HG03280 (cell line): ENCODE measurements around the gene ACTR3C.
"Not testable (repeated sequence)": the region's sequence is repeated elsewhere in the genome, so short reads cannot be mapped to it uniquely, and the experiment has no call there.

Experiments
- ATAC-seq: cut with Tn5 transposase; IDR thresholded peaks from one replicate; pipeline ENCODE4 v1.9.1; 2021; ENCODE audit warnings: mild to moderate bottlenecking, moderate library complexity; ENCODE audit not compliant: unreplicated experiment

ACTR3C gene

DNA sequence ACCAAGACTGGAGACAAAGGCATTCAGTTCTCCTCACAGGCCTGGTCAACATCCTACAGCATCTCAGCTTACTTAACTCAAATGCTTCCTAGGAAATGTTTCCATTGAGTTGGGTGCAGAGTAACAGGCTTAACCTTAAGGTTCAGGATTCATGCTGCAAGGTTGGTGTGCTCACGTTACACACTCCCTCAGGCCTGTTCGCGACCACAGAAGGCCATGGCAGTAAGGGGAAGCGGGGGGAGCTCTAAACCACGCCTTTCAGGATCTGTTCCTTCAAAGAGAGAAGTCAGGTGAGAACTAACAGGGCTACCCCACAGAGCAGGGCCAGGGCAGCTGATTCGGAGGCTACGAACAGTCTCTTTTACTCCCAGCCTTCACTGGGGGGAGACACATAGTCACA lies 35.5 kb downstream of the ACTR3C start:
- not testable (repeated sequence) for ATAC-seq

DNA sequence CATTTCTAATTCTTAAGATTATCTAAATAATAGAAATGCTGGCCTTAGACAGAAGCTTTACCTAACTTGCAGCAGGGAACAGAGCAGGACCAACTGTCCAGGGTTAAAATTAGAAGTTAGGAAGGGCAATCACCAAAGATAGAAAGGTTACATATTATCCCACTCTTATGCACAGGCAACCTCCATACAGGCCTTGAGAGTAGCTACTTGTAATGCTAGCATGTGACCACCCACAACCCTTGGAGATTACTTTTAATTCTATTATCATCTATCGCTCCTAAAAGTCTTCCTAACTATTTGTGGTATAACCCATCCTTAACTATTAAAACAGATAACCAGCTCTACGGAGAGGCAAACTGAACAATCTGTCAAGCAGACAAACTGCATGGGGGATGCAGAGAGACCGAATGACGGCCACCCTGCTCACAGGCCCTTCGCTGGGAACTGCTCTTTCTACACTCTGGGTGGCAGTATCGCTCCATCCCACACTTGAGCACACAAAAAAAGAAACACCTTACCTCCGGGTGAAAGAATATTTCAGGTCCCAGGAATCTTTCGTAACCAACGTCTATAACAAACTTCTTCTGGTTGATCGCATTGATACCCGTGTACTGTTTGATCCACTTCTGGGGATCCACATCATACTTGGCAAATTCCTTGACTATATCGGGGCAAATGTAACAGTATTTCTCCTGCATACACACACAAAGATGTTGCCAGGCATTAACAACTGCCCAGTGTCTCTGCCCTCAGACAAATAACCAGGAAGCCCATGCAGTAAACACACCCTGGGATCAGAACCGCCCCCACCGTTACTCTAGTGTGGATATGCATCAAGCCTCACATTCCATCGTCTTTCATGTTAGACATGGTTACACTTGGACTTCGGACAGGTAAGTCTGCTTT lies 37.2 kb downstream of the ACTR3C start:
- ATAC-seq, result peak; percentile 48

DNA sequence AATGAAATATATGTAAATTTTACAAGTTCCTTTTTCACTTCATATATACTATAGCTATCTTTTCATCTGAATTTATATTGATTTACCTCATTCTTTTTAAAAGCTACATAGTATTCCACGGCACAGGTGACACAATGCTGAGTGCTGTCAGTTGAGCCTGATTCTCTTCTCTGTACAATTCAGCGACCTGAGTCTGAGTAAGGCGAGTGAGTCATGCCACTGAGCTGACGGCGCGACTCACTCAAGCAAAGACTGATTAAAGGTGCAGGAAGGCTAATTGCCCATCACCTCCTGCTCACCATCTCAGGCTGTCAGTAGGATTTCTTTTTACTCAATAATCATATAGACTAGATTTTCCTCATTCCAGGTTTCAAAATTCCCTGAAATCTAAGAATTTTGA lies 39.7 kb downstream of the ACTR3C start:
- not testable (repeated sequence) for ATAC-seq

DNA sequence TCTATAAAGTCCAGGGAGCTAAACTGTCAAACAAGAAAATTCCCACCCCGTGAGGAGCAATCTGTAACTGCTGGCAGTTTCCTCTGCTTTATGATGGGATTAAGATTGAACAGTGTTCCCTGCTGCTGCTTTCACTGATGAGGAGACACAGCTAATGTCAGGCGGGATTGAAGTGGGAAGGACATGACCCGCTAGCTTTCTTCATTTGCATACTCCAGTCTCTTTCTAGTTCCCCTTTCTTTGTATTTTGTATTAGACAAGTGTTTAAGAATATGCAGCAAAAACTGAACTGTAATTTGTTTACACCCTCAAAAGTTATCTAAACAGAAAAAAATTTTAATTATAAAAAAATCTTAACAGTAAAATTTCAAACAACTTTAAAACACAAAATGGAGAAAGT lies 40.2 kb downstream of the ACTR3C start:
- ATAC-seq, result not testable (repeated sequence)

DNA sequence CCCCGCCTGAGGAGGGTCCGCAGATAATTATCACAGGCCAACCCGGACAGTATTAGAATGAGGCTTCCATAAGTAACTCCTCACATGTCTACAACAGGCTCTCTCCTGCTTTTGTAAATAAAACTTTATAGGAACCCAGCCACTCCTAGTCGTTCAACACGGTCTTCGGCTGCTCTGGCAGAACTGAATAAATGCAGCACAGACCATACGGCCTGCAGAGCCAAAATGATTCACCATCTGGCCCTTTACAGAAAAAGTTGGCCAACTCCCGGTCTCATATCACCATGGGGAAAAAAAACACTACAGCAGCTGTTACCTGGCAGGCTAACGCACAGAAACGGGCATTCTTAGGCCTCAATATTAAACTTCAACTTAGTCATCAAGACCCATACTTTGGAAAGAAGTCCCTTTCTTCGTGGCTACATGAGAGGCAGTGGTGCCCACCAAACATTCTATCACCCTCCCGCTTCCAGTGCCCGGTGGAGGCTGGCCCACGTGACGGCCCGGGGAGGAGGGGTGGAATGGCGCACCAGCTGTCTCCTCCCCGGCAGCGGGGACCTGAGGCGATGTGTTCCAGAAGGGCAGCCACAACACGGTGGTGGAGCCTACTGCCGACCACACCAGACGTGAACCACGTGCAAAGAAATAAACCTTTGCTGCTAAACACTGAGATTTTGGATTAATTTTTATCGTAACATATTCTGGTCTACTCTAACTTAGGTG lies 41.5 kb downstream of the ACTR3C start:
- not testable (repeated sequence) for ATAC-seq

DNA sequence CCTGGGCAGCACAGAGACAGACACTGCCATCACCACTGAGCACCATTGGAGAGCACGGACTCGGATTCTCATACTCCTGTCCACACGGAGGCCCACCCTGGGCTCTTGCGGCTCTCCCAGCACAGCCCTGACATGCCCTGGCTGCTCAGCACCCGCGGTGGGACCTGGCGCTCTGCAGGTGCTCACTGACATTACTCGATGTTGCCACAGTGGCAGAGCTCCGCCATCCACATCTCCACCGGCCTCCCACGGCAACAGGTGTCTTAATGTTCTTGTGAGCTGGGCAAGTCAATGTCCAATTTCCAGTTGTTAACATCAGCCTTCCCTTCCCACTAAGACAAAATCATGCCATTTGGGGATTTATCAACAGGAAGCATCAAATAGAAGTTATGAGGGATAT lies 45.0 kb downstream of the ACTR3C start:
- ATAC-seq, result not testable (repeated sequence)

DNA sequence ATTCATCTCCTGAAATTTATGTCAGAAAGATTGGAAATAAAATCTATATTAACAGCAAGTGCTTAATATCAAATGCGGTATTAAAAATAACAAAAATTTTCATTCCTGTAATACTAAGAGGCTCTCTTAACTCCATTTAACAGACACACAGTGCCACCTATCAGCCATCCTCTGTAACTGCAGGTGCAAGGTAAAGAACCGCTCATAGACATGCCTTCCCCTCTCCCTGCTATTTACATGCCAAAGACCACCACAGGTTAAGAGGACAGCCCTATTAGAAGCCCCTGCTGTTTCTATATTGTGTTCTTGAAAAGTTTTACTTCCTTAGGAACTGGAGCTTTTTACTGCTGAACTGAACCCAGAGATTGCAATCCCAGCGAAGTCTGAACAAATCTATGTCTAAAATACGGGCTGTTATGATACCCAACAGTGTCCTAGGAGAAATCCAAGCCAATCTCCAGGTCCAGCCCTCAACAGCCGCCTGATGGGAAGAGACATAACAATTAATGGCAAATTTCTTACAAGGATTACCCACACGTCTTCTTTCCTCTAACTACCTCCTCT lies 47.1 kb downstream of the ACTR3C start:
- ATAC-seq, result peak; percentile 57

DNA sequence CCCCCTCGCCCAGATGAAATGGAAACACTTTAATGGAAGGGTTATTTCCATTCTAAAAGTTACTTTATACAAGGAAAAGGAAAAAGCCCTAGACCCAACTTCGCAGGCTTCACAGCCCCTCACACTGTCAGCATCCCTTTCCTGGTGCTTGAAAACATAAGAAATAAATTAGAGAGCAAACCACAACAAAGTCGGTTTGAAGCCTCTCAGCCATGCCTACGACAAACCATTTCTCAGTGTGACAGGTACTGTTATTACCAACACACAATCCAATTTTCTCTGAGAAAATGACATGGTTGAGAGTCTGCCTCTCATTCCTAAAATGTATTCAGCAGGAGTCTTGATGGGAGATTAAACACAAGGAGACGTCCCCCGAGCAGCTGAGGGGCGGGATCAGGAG lies 51.4 kb downstream of the ACTR3C start:
- ATAC-seq, result not testable (repeated sequence)

DNA sequence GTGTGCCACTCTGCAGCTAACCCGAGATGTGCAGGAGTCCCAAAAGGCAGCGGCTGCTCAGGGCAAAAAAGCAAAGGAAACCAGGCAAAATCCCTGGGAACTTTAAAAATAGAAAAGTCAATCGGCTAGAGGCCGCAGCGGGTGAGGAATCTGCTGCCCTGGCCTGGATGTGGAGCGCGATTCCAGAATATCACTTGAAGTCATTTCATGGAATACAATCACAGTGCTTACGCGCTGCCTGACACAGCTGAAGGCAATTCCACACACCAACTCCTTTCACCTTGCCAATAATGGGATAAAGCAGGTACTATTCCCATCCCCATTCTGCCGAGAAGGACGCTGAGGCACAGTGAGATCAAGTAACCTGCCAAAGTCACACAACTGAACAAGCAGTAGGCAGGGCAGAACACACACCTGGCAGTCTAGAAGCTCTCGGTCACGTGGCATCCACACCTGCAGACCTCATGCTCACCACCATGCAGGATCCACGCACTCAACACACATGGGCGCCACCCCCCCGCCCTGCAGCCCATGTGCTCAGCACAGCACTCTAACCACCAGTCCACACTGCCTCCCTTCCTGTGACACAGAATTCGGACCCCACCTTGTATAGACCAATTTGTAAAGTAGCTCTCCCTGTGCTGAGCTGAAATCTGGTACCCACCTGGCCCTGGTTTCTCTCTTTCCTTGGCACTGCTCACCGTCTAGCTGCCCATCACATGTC lies 53.1 kb downstream of the ACTR3C start:
- not testable (repeated sequence) for ATAC-seq

DNA sequence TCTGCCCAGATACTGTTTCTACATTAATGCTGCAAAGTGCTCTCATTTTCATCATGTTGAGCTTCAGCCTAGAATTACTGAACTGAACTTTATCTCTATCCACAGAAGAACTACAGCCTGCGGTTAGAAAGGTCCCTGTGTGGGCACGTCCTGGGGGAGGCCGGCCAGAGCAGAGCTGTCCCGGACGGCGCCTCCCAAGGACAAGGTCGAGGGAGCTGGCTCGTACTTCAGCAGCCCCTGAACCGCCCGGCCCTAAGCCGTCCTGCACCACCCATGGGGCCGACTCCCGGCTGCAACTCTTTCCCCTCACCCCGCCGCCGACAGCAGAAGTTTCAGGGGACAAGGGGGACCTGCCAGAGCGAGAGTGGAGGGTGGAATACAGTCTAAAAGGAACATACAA lies 54.5 kb downstream of the ACTR3C start:
- not testable (repeated sequence) for ATAC-seq

DNA sequence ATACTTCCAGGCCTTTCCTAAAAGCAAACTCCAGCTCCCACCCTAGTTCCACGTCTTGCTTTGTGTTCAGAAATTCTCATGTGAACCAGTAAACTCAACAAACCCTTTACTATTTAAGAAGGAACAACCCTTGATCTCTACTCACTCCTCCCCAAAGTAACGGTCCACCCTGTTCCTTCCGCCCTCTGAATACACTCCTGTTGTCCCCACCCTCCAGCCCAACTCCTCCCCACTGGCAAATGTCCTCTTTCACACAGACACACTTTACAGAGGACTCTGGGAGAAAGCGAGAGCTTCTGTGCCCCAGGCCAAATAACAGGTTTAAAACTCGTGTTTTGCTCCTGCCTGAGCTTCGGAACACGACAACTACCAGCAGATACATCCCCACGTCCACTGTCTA lies 55.1 kb downstream of the ACTR3C start:
- ATAC-seq, result not testable (repeated sequence)

DNA sequence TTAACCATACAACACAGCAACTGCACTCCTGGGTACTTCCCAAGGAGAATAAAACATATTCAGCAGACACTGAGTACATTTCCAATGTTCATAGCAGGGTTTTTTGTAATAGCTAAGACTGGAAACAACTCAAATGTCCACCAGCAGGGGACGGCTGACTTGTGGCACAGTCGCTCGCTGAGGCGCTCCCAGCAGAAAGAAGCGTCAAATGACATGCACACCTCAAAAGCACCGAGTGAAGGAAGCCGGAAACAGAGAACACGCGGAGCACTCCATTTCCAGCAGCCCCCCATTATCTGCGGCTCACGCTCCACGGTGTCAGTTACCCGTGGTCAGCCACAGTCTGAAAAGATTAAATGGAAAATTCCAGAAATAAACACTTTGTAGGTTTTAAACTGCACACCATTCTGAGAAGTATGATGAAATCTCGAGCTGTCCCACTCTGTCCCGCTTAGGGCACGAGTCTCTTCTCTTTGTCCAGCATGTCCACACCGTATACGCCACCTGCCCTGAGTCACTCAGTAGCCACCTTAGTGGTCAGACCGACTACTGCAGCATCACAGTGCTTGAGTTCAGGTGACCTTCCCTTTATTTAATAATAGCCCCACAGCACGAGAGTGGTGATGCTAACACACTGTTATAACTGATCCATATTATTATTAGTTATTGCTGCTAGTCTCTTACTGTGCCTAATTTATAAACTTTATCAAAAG lies 56.2 kb downstream of the ACTR3C start:
- not testable (repeated sequence) for ATAC-seq

DNA sequence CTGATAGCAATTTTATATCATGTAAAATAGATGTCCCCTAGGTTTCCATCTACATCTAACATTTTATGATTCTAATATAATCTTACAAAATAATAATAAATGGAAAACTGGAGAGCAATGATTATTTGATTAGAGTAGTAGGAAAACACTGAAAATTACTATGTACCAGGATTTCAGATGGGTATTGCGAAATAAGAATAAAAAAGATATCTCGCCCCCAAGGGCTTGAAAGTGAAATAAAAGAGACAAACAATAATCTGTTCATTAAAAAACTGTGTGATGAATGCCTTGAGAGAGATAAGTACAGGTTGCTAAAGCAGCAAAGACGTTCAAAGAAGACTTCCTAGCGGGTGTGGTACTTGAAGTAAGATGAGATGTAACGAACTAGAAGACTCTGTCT lies 60.7 kb downstream of the ACTR3C start:
- not testable (repeated sequence) for ATAC-seq

DNA sequence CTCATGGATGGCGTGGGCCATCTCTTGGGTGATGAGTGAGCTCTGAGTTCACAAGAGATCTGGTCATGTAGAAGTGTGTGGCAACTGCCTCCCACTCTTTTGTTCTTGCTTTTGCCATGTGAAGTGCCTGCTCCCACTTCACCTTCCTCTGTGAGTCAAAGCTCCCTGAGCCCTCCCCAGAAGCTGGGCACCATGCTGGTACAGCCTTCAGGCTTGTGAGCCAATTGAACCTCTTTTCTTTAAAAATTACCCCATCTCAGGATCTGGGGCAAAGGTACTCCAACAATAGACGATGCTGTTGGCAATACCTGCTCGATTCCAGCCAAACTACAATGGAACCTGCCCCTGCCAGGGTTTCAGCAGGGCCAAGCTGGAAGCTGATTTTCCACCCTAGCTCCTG lies 75.6 kb downstream of the ACTR3C start:
- not testable (repeated sequence) for ATAC-seq

DNA sequence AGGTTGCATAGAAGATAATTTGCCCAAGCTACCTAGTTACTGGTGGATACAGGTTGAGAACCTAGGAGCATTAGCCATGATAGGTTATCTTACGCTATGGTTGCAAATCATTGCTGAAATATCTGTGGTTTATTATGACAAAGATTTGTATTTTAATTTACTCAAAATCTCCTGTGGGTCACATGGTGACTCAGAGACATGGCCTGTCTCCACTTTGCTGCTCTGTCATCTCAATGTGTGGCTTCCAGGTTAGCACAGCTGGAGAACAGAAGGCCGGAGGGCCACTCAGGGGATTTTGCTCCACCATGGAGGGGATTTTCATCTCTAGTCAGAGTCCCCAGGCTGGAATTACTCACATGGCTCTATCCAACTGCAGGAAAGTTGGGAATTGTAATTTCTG lies 78.1 kb downstream of the ACTR3C start:
- ATAC-seq, result not testable (repeated sequence)

DNA sequence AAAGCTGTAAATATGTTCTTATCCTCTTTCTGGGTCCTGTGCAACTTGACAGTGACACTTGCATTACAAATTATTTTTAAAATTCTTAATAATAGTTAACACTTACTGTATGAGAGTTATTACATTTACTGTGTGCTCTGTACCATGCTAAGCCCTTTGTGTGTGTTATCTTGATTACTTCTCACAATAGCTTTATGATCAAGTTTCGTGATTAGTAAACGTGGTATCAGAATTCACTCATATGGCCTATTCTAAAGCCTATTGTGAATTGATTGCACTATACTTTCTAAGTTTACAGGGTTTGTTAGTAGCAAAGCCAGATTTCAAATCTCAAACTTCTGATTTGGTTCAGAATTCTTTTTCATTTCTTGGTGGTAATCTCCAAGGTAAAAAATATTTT lies 80.4 kb downstream of the ACTR3C start:
- ATAC-seq, result not testable (repeated sequence)

DNA sequence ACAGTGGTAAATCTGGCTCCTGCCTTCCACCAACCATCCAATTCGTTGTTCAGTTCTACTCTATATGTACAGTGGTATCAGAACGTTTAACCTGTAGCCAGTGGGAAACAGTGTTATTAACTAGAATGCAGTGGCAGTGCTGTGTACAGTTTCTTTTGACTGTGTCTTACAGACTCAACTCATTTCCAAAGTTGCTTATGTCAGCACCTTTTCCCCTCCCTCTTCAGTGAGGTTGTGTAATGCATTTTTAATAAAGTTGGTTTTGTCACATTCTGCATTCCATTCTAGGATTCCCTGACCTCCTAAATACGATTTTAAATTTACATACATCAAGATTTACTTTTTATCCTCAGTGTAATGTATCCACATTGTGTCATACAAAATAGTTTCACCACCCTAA lies 97.9 kb downstream of the ACTR3C start:
- ATAC-seq, result not testable (repeated sequence)

DNA sequence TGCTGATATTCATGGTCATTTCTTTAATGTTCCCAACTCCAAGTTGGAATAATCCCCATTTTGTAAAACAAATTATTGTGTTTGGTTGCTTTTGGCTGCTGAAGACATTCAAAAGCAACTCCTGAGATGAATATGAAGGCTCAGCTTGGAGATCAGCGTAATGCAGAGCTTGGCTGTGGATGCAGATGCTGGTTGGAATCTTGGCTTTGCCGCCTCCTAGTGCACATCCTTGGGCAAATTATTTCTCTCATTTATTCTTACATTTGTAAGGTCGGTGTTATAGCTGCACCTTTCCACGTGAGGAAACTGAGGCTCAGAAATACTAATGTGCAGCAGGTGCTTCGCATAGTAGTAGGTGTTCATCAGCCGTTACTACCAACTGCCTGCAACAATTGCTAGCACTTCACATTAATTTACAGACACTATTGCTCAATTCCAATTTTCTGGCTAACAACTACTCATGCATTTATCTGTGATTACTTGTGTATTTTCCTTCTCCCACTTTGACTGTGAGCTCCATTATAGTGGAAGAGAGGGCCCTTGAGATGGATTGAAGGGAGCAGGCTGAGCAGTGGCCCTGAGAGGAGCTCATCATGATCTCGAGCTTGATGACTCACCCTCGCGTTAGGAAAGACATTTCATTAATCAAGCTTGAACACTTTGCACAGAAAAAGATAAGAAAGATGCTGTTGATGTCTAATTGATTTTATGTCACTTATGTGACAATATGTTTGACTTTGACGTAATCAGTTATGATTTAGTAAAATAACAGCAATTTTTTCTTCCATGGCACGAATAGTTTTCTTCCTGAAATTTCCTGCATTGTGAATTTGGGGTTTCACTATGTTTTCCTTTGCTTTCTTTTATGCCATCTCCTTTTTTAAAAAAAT lies 101.0 kb downstream of the ACTR3C start:
- ATAC-seq, result not testable (repeated sequence)

DNA sequence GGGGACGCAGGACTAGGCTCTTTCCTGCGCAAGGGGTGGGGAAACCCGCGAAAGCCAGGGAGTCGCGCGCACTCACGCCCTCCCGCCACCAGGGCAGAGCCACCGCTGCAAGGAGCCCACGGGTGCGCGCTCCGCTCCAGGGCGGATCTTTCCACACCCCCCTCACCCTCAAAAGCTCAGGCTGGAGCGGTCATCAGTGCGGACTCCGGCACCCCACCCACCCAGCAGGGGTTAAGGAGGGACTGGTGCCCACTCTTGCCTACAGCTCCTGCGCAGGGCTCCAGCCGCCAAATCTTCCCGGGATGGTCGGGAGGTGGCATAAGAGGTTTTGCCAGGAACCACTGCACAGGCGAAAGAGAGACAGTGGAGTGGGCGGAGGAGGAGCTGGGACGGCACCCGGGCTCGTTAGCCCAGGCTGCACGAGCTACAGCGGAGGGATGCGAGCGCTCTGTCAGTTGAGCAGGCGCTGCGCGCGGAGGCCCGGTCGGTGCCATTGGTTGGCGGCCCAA lies 102.6 kb downstream of the ACTR3C start:
- ATAC-seq, result not testable (repeated sequence)
